Right atrium auricular region (tissue), 2 donors: ENCODE measurements around the gene LIN52. TPM values are rescaled to one million over a fixed set of nuclear protein-coding genes. Genes with fewer than 3 reads are reported as not detected.

Experiments
- DNase-seq: peaks from one replicate; pipeline ENCODE4 v3.0.0-alpha.2; 2019; ENCODE audit warnings: low spot score
- H3K27ac ChIP-seq, 2 donors: fragments of 200-600 bp; sonication (generic); 1 replicate in 1 of 2; 2 replicates in 1 of 2; pipeline ENCODE4 v1.5.1; 2016 to 2019
- H3K27me3 ChIP-seq, 2 donors: fragments of 200-600 bp; sonication (generic); one replicate each; pipeline versions ENCODE4 v1.5.1 to v1.6.0; 2017 to 2019
- H3K36me3 ChIP-seq: fragments of 200-600 bp; sonication (generic); one replicate; pipeline ENCODE4 v1.5.1; 2016
- H3K4me1 ChIP-seq, 2 donors: fragments of 200-600 bp; sonication (generic); one replicate each; pipeline versions ENCODE4 v1.5.1 to v1.6.0; 2017 to 2019
- H3K4me3 ChIP-seq, 2 donors: fragments of 200-600 bp; sonication (generic); 1 replicate in 1 of 2; 2 replicates in 1 of 2; pipeline ENCODE4 v1.5.1; 2017 to 2019; ENCODE audit warnings: mild to moderate bottlenecking in 1 of 2, moderate library complexity in 1 of 2
- H3K9me3 ChIP-seq, 2 donors: fragments of 200-600 bp; sonication (generic); one replicate each; pipeline ENCODE4 v1.5.1; 2019
- CTCF ChIP-seq, 2 donors: fragments of 200-600 bp; sonication (generic); IDR thresholded peaks; one replicate each; pipeline ENCODE4 v1.5.1; 2019; ENCODE audit warnings: antibody characterized with exemption in 2 of 2
- total RNA-seq, 2 donors: library from RNA; depleted of rRNA; stranded (reverse); fragments of >200 nt; gene quantifications; one replicate each; pipeline ENCODE4 v1.1.0, GENCODE V29; 2016

The LIN52 gene
- total RNA-seq, 2 donors from 2014 or later = 7.1 to 7.4 TPM

GRCh38 chr14:74169906-74170305 is 85.2 kb downstream of the LIN52 start:
- Histone ChIP-seq H3K36me3 (no peaks in the 10 kb centered on the region), H3K9me3 (no peaks in the 10 kb centered on the region), H3K27me3 (no peaks in the 10 kb centered on the region), H3K27ac (no peak overlapping the region), H3K4me1 (no peaks in the 10 kb centered on the region), H3K4me3 (no peak overlapping the region)
- DNase-seq = no peak
- no peak for TF ChIP-seq CTCF (IDR thresholded peaks at IDR 0.05)

- no peak for TF ChIP-seq CTCF (IDR thresholded peaks at IDR 0.05)
- Histone ChIP-seq H3K36me3 (no peaks in the 10 kb centered on the region), H3K4me3 (no peak overlapping the region), H3K4me1 (no peaks in the 10 kb centered on the region), H3K9me3 (no peaks in the 10 kb centered on the region), H3K27me3 (no peaks in the 10 kb centered on the region), H3K27ac (no peak overlapping the region)
- DNase-seq = no peak
These were observed 91.6 kb downstream of the LIN52 start for GRCh38 chr14:74176400-74176793.

GRCh38 chr14:74179856-74180255 is 95.1 kb downstream of the LIN52 start:
- Histone ChIP-seq H3K27me3 (no peaks in the 10 kb centered on the region), H3K27ac (no peak overlapping the region), H3K36me3 (no peaks in the 10 kb centered on the region), H3K9me3 (no peaks in the 10 kb centered on the region), H3K4me1 (no peaks in the 10 kb centered on the region), H3K4me3 (no peak overlapping the region)
- no peak for TF ChIP-seq CTCF (IDR thresholded peaks at IDR 0.05)
- DNase-seq = no peak

- no peak for DNase-seq
- Histone ChIP-seq H3K27me3 (no peaks in the 10 kb centered on the region), H3K4me1 (no peaks in the 10 kb centered on the region), H3K36me3 (no peaks in the 10 kb centered on the region), H3K4me3 (no peak overlapping the region), H3K27ac (no peak overlapping the region), H3K9me3 (no peaks in the 10 kb centered on the region)
- TF ChIP-seq CTCF (IDR thresholded peaks at IDR 0.05) = no peak
These were observed 106.3 kb downstream of the LIN52 start for GRCh38 chr14:74190927-74191575.

- Histone ChIP-seq H3K27ac (no peak overlapping the region), H3K4me3 (no peak overlapping the region), H3K4me1 (no peaks in the 10 kb centered on the region), H3K9me3 (no peaks in the 10 kb centered on the region), H3K27me3 (no peaks in the 10 kb centered on the region), H3K36me3 (peaks cover 10% of the 10 kb centered on the region)
- TF ChIP-seq CTCF (IDR thresholded peaks at IDR 0.05) = no peak
- DNase-seq = no peak
These were observed 109.9 kb downstream of the LIN52 start for GRCh38 chr14:74194506-74195274.
